ENCODE results near the gene MRPS5.

GRCh38 chr2:95087379-95087778, 34.2 kb downstream of the MRPS5 start:
- TF ChIP-seq CTCF (conservative IDR thresholded peaks at IDR 0.05; ENCODE audit: low read length) (no peak), EZH2phosphoT487 (IDR thresholded peaks at IDR 0.05; ENCODE audit: borderline replicate concordance, low read depth, low read length) (no peak)

Measured in OCI-LY7 (cell line).